Mammary epithelial cell (primary cell): ENCODE measurements around the gene TTC16.

Experiments used
- EZH2 ChIP-seq: IDR thresholded peaks from 2 replicates; pipeline ENCODE4 v1.6.1; 2012; ENCODE audit warnings: low read length, inconsistent platforms, borderline replicate concordance
- TF ChIP-seq, protein P1 (sequence below), 2 donors: IDR thresholded peaks in 1 of 2; conservative IDR thresholded peaks in 1 of 2; 2 replicates each; pipeline ENCODE4 v1.5.1; 2011 to 2012; ENCODE audit warnings: inconsistent platforms in 2 of 2, low read length in 2 of 2, mild to moderate bottlenecking in 2 of 2, control low read depth in 1 of 2, low read depth in 1 of 2; ENCODE audit not compliant: insufficient read depth in 1 of 2; ENCODE audit errors: extremely low read depth in 1 of 2

DNA sequence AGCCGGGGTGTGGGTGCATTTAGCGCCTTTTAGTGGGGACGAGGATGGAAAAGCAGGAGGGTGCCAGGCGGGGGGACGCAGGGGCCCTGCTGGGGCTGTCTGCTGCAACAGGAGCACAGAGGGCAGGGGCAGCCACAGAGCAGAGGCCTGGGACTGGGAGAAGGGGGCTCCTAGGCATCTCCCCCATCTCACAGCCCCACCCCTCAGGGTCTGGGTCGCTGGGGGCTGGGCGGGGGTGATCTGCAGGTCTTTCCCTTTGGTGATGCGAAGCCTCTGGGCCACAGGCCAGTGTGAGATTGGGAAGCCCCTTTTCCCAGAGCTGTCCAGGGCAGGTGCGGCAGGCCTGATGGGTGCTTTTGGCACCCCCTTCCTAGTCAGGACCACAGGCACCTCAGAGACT lies 14.4 kb downstream of the TTC16 start:
- TF ChIP-seq, protein P1, sequence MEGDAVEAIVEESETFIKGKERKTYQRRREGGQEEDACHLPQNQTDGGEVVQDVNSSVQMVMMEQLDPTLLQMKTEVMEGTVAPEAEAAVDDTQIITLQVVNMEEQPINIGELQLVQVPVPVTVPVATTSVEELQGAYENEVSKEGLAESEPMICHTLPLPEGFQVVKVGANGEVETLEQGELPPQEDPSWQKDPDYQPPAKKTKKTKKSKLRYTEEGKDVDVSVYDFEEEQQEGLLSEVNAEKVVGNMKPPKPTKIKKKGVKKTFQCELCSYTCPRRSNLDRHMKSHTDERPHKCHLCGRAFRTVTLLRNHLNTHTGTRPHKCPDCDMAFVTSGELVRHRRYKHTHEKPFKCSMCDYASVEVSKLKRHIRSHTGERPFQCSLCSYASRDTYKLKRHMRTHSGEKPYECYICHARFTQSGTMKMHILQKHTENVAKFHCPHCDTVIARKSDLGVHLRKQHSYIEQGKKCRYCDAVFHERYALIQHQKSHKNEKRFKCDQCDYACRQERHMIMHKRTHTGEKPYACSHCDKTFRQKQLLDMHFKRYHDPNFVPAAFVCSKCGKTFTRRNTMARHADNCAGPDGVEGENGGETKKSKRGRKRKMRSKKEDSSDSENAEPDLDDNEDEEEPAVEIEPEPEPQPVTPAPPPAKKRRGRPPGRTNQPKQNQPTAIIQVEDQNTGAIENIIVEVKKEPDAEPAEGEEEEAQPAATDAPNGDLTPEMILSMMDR (conservative IDR thresholded peaks at IDR 0.05 in 1 of 2, IDR thresholded peaks at IDR 0.05 in 1 of 2; ENCODE audit: extremely low read depth in 1 of 2, insufficient read depth in 1 of 2, low read depth in 1 of 2, low read length in 2 of 2): no peak
- no peak for TF ChIP-seq EZH2
